ENCODE data around the gene SNX32. TPM values are rescaled to one million over a fixed set of nuclear protein-coding genes. Genes with fewer than 3 reads are reported as not detected.

SNX32 gene
- polyA plus RNA-seq (2013, experiment 1 of 4) = 3.9 TPM
- polyA plus RNA-seq (2013, experiment 2 of 4) = 5.1 TPM
- polyA plus RNA-seq (2013, experiment 3 of 4) = 3.4 TPM
- polyA plus RNA-seq (2013, experiment 4 of 4) = 4.3 TPM

GRCh38 chr11:65833297-65834030 is at the start of gene SNX32:
Gene SNX32 (plus strand): TSS chr11:65833963. CDS start chr11:65834066, 103 bp downstream.
- no peaks in the 10 kb centered on the region for H3K9me3 ChIP-seq (ENCODE audit: control insufficient read depth, low read length)
- WGBS, 2 experiments = 1% methylated on average over 63 of the region's 63 CpGs
- peak within 1 kb of the TSS; percentile 62 for H3K27ac ChIP-seq (ENCODE audit: insufficient read depth, low read depth, low read length, poor library complexity, severe bottlenecking)
- no peaks in the 10 kb centered on the region for H3K36me3 ChIP-seq (ENCODE audit: control insufficient read depth, insufficient read depth, low read length)
- H3K4me3 ChIP-seq (ENCODE audit: insufficient read depth, low read depth, low read length) = peak within 1 kb of the TSS; percentile 64
- H3K27me3 ChIP-seq (ENCODE audit: control insufficient read depth, insufficient read depth, low read length, poor library complexity, severe bottlenecking) = peaks cover 11% of the 10 kb centered on the region
- H3K4me1 ChIP-seq (ENCODE audit: control insufficient read depth, insufficient read depth, low read length) = peaks cover 9% of the 10 kb centered on the region

- Histone ChIP-seq H3K4me1 (ENCODE audit: control insufficient read depth, insufficient read depth, low read length) (peaks cover 9% of the 10 kb centered on the region), H3K27ac (ENCODE audit: insufficient read depth, low read depth, low read length, poor library complexity, severe bottlenecking) (no peak overlapping the region), H3K9me3 (ENCODE audit: control insufficient read depth, low read length) (no peaks in the 10 kb centered on the region), H3K27me3 (ENCODE audit: control insufficient read depth, insufficient read depth, low read length, poor library complexity, severe bottlenecking) (peaks cover 85% of the 10 kb centered on the region), H3K36me3 (ENCODE audit: control insufficient read depth, insufficient read depth, low read length) (no peaks in the 10 kb centered on the region), H3K4me3 (ENCODE audit: insufficient read depth, low read depth, low read length) (no peak overlapping the region)
- 77 to 84% methylated on average over 8 of the region's 8 CpGs for WGBS, 2 experiments
Measured at GRCh38 chr11:65785319-65786007, 48.3 kb upstream of the SNX32 start.

GRCh38 chr11:65786008-65786785 is 47.6 kb upstream of the SNX32 start:
- Histone ChIP-seq H3K27ac (ENCODE audit: insufficient read depth, low read depth, low read length, poor library complexity, severe bottlenecking) (no peak overlapping the region), H3K4me3 (ENCODE audit: insufficient read depth, low read depth, low read length) (peak overlapping the region; percentile 10), H3K9me3 (ENCODE audit: control insufficient read depth, low read length) (no peaks in the 10 kb centered on the region), H3K36me3 (ENCODE audit: control insufficient read depth, insufficient read depth, low read length) (no peaks in the 10 kb centered on the region), H3K27me3 (ENCODE audit: control insufficient read depth, insufficient read depth, low read length, poor library complexity, severe bottlenecking) (peaks cover 88% of the 10 kb centered on the region), H3K4me1 (ENCODE audit: control insufficient read depth, insufficient read depth, low read length) (peaks cover 9% of the 10 kb centered on the region)
- 18 to 19% methylated on average over 74 of the region's 74 CpGs for WGBS, 2 experiments

GRCh38 chr11:65786786-65787636 is 46.8 kb upstream of the SNX32 start, which contains the start of gene OVOL1:
Gene OVOL1 (plus strand): TSS chr11:65787063. CDS start chr11:65787374, 311 bp downstream.
- 1 to 2% methylated on average over 107 to 109 of the region's 112 CpGs for WGBS, 2 experiments
- Histone ChIP-seq H3K4me3 (ENCODE audit: insufficient read depth, low read depth, low read length) (peak within 1 kb of the TSS; percentile 10), H3K27me3 (ENCODE audit: control insufficient read depth, insufficient read depth, low read length, poor library complexity, severe bottlenecking) (peaks cover 83% of the 10 kb centered on the region)

GRCh38 chr11:65787649-65788622 is 45.8 kb upstream of the SNX32 start:
- Histone ChIP-seq H3K36me3 (ENCODE audit: control insufficient read depth, insufficient read depth, low read length) (no peaks in the 10 kb centered on the region), H3K27ac (ENCODE audit: insufficient read depth, low read depth, low read length, poor library complexity, severe bottlenecking) (no peak overlapping the region), H3K27me3 (ENCODE audit: control insufficient read depth, insufficient read depth, low read length, poor library complexity, severe bottlenecking) (peaks cover 74% of the 10 kb centered on the region), H3K4me3 (ENCODE audit: insufficient read depth, low read depth, low read length) (peak overlapping the region; percentile 3), H3K4me1 (ENCODE audit: control insufficient read depth, insufficient read depth, low read length) (peaks cover 9% of the 10 kb centered on the region), H3K9me3 (ENCODE audit: control insufficient read depth, low read length) (no peaks in the 10 kb centered on the region)
- WGBS, 2 experiments = 2% methylated on average over 62 to 64 of the region's 64 CpGs

More at GRCh38 chr11:65786786-65787636, 46.8 kb upstream of the SNX32 start, which contains the start of gene OVOL1:
- Histone ChIP-seq H3K27ac (ENCODE audit: insufficient read depth, low read depth, low read length, poor library complexity, severe bottlenecking) (no peak within 1 kb of the TSS), H3K36me3 (ENCODE audit: control insufficient read depth, insufficient read depth, low read length) (no peaks in the 10 kb centered on the region), H3K4me1 (ENCODE audit: control insufficient read depth, insufficient read depth, low read length) (peaks cover 9% of the 10 kb centered on the region), H3K9me3 (ENCODE audit: control insufficient read depth, low read length) (no peaks in the 10 kb centered on the region)

- WGBS, 2 experiments = 81 to 82% methylated on average over 6 of the region's 6 CpGs
- H3K4me1 ChIP-seq (ENCODE audit: control insufficient read depth, insufficient read depth, low read length) = peaks cover 9% of the 10 kb centered on the region
Measured at GRCh38 chr11:65788821-65789220, 44.9 kb upstream of the SNX32 start.

GRCh38 chr11:65789230-65790103 is 44.3 kb upstream of the SNX32 start:
- Histone ChIP-seq H3K27ac (ENCODE audit: insufficient read depth, low read depth, low read length, poor library complexity, severe bottlenecking) (no peak overlapping the region), H3K36me3 (ENCODE audit: control insufficient read depth, insufficient read depth, low read length) (no peaks in the 10 kb centered on the region), H3K9me3 (ENCODE audit: control insufficient read depth, low read length) (no peaks in the 10 kb centered on the region), H3K4me1 (ENCODE audit: control insufficient read depth, insufficient read depth, low read length) (peaks cover 4% of the 10 kb centered on the region), H3K27me3 (ENCODE audit: control insufficient read depth, insufficient read depth, low read length, poor library complexity, severe bottlenecking) (peaks cover 62% of the 10 kb centered on the region), H3K4me3 (ENCODE audit: insufficient read depth, low read depth, low read length) (no peak overlapping the region)
- 75 to 76% methylated on average over 11 of the region's 14 CpGs for WGBS, 2 experiments

More at GRCh38 chr11:65788821-65789220, 44.9 kb upstream of the SNX32 start:
- no peaks in the 10 kb centered on the region for H3K9me3 ChIP-seq (ENCODE audit: control insufficient read depth, low read length)
- H3K36me3 ChIP-seq (ENCODE audit: control insufficient read depth, insufficient read depth, low read length) = no peaks in the 10 kb centered on the region
- no peak overlapping the region for H3K4me3 ChIP-seq (ENCODE audit: insufficient read depth, low read depth, low read length)
- peaks cover 69% of the 10 kb centered on the region for H3K27me3 ChIP-seq (ENCODE audit: control insufficient read depth, insufficient read depth, low read length, poor library complexity, severe bottlenecking)
- no peak overlapping the region for H3K27ac ChIP-seq (ENCODE audit: insufficient read depth, low read depth, low read length, poor library complexity, severe bottlenecking)

Measured in ectodermal cell (in vitro differentiated cells).